HG02642 (cell line): Measurements from ENCODE around the gene ST8SIA4.
A peak's percentile ranks its signal among the peaks of the same experiment; 100 is the strongest.

Experiments
- ATAC-seq: cut with Tn5 transposase; IDR thresholded peaks from one replicate; pipeline ENCODE4 v1.9.1; 2021; ENCODE audit warnings: mild to moderate bottlenecking; ENCODE audit not compliant: unreplicated experiment, poor library complexity

ST8SIA4 gene

DNA sequence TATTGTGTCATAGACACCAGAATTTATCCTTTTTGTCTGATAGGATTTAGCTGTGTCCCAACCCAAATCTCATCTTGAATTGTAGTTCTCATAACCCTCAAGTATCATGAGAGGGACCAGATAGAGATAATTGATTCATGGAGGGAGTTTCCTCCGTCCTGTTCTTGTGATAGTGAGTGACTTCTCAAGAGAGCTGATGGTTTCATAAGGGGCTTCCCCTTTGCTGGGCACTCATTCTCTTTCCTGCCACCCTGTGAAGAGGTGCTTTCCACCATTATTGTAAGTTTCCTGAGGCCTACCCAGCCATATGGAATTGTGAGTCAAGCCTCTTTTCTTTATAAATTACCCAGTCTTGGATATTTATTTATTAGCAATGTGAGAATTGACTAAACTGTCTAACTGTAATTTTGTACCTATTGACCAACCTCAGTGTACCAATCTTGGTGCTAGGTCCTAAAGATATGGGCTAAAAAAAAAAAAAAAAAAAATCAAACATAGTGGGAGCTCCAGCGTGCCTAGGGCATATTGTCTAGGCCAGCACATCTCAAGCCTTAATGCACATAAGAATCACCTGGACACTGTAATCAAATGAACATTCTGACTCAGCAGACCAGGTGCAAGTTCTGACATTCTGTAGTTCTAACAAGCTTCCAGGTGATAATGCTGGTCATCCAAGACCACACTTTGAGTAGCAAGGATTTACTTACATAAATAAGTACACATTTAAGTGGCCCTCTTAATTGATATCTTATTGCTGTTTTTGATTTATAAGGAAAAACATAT lies 30.5 kb downstream of the ST8SIA4 start:
- ATAC-seq = peak; percentile 81

DNA sequence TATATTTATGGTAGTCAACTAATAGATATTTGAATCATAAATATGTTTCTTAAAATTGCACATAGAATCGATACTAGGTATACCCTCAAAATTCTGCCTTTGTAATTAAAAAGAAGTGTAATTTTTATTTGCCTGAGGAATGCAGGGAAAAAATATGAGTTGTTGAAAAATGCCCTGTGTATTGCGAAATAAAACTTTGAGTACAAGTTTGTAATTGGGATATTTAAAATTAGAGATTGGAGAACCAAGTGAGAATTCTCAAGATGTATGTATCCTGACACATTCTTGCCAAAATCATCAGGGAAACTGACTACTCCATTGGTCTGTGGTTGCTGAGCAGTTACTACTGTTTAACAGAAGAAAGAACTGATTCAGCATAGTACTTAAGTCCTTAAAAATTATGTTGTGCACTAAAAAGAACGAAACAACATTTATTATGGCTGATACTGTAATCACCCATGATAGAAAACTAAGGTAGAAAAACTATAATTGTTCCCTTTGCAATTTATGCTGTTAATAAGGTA lies 36.0 kb downstream of the ST8SIA4 start:
- ATAC-seq = no peak

DNA sequence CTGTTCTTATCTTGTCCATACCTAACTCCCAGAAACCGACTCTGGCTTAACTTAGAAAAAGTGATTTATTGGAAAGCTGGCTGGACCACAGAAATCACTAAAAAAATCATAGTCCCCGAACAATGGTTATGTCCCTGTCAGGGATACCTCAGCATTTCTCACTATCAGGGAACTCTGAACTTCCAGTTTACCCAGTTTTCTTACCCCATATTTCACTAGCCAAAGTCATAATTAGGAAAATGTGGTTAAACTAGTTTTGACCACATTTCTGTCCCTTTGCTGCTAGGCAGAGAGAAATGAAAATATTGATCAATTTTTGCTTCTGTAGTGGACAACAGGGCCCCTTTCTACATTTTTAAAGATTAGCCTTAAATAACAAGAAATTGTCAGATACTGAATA lies 38.2 kb downstream of the ST8SIA4 start:
- ATAC-seq = no peak

DNA sequence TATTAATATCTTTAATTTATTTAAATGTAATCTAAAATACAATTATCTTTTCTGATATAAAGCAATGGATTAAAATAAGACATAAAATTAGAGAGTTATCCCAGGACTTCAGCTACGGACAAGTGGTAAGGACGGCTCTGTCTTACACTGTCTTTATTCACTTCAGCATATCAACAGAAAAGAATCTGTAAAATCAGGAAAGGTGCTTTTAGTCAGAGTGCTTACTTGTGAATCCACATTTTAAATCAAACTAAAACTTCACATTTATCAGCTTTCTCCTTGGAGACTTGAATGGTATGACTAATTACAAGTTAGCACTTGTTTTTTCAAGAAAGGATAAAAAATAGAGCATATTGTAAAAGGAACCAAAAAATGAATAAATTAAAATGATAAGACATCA lies 39.3 kb downstream of the ST8SIA4 start:
- ATAC-seq = no peak

DNA sequence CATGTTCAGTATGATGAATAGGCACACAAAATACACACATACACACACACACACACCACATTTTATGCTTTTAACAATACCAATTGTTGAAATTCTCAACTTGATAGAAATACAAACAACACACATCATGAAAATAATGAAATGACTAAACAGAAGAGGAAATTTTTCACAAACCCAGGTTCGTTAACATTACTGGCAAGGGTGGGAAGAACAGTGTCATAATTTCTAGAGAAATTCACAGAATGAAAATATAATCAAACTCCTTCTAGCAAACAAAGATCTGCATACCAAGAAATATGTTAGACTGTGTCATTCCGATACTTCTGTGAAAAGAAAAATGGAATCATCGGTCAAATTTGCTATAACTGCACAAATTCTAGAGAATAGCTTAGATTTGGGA lies 41.9 kb downstream of the ST8SIA4 start:
- ATAC-seq = no peak

DNA sequence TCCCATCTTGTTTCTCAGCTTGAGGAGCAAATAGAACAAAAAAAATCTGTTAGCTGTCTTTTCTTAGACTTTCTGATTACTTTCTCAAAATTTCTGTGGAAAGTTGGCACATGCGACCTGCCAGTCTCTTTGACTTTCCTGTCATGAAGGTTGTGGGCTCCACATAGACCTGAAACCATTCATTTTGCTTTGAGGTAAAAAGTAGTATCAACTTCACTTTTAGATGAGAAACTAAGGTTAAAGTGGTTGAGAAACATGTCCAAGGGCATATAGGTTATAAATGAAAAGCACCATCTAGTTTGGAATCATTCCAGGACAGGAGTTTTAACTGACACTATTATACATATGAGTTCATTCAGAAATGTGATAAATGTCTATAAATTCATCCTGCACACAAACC lies 42.7 kb downstream of the ST8SIA4 start:
- peak; percentile 53 for ATAC-seq

DNA sequence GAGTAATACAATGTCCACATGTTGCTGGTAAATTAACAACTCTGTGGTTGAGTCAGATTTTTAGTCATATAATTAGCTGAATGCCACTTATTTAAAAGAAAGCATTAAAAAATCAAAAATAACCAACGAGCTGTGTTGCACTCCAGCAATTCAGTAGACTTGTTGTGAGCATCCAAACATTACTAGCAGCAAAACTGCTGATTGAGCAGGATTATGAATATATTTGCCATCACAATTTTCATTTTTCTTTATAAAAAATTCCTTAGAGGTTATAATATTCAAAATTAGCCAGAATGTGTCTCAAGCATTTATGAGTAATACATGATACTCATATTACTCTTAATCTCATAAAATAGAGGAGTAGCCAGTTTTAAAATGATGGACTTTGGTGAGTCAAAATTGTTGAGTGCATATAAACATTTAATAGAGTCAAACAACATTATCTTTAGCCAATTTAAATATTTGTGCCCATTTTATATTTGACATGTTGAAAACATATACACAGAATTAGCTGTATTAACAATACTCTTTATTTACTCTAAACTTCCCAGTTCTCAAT lies 44.0 kb downstream of the ST8SIA4 start:
- ATAC-seq = no peak

DNA sequence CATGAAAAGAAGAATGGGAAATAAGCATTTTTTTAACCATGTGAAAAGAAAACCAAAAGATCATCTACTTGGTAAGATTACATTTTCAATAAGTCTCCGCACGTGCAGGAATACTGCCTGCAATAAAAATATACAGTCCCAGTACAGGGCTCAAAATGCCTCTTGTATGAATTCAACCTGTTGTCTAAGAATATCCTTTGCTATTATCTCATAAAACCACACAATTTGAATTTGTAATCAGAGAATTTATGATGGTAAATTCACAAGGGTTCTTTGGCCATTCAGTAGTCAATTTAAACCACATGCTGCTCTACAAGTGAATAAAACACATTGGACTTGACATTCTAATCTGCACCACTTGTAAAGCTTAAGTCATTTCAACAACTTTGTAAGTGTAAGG lies 46.6 kb downstream of the ST8SIA4 start:
- ATAC-seq = no peak

DNA sequence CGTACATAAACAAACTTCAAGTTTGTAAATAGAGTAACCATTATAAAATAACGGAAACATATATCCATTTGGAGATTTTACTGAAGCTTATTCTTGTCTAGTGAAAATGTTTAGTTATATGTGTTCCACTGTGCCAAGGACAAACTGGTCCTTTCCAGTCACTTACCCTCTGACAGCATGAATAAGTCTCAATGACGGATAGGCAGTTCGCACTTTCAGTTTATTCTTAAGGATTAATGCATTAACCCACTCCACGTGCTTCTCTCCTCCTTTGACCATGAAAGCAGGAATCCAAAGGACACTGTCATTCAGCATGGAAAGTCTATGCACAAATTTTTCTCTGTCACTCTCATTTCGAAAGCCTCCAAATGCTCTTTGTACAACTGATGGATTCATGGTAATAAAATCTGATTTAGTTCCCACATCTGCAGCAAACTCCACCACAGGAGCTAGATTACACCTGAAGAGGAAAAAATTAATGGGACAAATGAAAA lies 47.1 kb downstream of the ST8SIA4 start:
- no peak for ATAC-seq

DNA sequence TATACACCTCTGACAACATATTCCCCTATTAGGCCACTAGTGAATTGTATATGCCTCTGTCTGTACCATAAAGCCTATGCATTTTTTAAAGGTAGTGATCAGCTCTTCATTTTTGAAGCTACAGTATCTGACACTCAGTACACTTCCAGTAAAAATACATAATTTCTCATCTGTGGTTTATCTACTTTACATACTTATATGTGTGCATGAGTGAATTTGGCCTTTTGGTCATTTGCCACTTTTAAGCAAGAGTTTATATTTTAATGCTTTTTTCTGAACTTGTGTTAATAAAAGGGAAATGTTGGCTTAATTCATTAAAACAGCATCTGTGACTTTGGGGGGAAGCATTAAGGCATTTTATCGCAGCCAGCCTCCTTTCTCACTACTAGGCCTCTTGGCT lies 47.8 kb downstream of the ST8SIA4 start:
- no peak for ATAC-seq

DNA sequence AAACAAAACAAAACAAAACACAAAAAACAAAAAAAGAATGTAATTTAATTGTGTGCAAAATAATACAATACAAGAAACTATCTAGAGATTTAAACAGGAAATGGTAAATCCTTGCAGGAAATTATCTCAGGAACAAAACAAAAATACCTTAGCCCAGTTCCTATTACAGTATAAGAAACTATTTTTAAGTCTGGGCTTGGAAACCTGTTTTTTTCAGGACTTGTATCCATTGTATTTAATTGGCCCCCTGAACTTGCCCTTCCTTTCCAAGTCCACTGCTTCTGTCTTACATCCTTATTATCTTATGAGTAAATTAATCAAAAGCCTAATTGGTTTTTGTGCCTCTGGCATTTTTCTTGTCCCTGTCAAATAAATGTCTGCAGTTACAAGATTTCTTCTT lies 48.5 kb downstream of the ST8SIA4 start:
- no peak for ATAC-seq

DNA sequence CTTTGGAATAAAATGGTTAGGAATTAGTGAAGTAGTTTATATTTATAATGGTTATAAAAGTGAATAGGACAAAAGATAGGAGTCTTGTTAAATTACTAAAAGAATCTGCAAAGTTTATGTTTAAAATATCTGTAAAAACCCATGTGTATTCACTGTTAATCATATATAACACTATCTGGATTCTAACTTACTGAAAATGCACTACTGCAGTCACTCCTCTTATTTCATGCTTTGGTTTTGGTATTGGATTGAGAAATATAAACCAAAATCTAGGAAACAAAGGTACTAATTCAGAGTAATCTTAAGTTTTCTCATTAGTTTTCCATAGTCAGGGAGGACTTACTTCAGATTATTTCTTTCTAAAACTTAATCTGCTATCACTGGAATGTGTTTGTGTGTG lies 49.5 kb downstream of the ST8SIA4 start:
- no peak for ATAC-seq

DNA sequence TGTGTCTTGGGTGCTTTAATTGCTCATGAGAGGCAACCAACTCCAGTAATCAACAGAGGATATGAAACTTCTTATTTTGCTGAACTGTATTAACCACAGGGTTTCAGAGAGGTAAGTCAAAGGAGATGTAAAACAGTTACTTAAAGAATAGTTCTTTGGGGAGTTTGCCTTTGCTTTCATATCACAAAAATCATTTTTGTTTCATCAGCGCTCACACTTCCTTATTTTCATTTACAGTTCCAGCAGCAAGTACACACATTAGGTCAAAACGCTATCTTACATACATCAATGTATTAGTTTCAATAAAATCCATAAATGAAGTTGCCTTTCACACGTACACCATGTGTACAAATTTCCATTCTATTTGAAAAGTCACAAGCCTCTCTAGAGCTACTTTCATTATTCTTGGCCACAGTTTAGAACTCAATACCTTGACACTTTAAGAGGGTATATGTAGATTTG lies 50.1 kb downstream of the ST8SIA4 start:
- ATAC-seq = peak; percentile 96

DNA sequence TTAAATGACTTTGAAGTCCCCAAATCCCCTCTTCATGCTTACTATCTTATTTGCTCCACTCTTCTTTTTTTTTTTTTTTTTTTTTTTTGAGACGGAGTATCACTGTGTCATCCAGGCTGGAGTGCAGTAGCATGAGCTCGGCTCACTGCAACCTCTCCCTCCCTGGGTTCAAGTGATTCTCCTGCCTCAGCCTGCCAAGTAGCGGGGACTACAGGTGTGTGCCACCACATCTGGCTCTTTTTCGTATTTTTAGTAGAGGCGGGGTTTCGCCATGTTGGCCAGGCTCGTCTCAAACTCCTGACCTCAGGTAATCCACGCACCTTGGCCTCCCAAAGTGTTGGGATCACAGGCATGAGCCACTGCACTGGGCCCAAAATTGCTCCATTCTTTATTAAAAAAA lies 51.0 kb downstream of the ST8SIA4 start:
- ATAC-seq = no peak

DNA sequence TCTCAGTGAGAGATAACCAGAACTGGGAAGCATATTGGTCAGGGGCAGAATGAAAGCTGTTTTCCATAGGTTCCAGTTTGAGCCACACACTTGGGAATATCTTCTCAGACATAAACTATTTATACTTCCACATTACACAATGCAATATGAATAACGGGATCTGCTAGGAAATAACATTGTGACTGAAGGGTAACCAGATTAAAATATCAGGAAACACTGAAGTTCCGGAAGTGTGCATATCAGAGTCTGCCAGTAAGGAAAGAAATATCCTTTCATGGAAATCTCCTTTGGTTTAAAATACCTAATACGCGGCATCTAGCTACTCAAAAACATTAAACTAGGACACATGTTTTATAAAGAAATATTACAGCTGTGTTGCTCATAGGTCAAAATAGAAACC lies 56.3 kb downstream of the ST8SIA4 start:
- ATAC-seq = no peak

DNA sequence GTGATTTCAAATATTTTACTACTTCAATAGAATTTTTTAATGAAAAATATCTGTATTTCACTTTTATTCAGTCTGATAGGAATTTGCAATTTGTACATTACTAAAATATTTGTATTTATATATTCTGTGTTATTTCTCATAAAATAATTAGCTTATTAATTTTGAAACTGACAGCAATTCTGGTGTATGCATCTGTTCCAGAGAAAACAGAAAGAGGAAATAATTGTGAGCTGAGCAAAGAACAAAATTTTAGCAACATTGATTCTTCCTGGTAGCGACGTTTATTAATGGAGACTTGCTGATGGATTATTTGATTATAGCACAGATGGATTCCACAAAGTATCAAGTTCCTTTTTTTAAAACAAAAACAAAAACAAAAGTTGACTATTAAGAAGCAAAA lies 61.0 kb downstream of the ST8SIA4 start:
- no peak for ATAC-seq

DNA sequence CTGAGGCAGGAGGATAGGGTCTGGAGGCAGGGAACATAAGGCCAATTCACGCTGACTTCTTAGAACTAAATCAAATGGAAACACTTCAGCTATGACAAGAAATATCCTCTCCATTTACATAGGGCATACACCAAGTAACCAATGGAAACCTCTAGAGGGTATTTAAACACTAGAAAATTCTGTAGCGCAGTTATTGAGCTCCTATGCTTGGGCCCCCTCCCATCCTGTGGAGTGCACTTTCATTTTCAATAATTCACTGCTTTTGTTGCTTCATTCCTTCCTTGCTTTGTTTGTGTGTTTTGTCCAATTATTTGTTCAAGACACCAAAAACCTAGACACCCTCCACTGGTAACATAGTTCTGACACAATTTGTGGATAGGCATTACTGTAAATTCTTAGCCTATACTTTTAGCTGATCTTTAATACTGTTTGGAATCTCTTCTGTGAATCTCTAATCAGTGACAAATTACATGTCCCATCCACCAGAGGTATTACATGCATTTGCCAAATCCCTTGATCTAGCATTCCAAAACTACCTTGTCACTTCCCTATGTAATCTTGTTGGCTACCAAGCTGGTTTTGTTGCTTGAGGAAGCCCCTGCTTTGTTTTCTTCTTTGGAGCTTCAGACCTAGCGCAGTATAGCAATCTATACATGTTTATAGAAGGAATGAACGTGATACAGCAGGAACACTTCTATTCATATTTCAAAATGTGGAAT lies 61.6 kb downstream of the ST8SIA4 start:
- ATAC-seq = peak; percentile 40

DNA sequence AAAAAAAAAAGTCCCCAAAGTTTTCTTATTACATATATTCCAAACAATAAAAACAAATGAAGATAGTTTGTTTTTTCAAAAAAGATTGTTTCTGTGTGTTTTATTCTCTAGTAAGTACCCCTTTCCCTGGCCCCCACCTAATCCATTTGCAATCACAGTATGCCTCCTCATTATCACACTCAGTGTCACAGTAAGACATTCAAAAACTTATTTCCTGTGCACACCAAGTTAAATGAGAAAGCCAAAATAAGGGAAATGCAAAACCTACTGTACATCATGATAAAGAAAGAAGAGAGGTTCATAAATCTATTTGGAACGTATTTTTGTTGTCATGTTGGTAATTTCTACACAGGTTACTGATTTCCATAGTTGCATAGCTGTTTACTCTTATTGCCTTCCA lies 62.3 kb downstream of the ST8SIA4 start:
- ATAC-seq = peak; percentile 31

DNA sequence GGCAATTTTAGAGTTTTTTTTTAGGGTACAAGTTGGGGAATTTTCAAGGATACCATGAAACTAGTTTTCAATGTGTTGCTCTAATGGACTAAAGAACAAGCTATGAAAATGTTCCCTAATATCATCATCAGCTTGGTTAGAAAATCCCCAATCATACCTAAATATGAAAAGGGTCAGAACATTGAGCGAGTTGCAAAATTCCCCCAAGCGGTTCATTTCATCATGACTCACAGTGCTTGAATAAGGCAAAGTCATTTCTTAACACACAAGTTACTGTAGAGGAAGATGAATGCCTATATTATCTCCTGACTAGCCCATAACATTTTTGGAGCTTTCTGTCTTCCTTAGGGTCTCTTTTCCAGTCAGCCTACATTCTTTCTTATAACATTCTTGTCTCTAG lies 62.7 kb downstream of the ST8SIA4 start:
- peak; percentile 85 for ATAC-seq

DNA sequence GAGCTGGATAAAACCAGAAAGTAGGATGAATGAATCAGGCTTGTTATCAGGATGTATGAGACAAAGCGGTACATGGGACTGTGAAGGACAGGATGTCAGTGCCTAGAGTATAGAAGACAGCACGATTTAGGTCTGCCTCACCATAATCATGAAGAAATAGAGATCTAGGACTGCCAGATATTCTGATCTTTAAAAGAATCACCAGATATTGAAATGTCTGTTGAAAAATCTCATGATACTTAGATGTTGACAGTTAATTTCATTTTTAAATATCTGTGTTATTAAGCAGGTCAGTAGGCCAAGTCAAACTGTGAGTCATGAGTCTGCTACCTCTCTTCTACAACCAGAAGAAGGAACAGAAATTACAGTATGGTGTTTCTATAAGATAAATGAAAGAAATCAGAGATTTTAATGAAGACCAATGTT lies 65.0 kb downstream of the ST8SIA4 start:
- no peak for ATAC-seq

DNA sequence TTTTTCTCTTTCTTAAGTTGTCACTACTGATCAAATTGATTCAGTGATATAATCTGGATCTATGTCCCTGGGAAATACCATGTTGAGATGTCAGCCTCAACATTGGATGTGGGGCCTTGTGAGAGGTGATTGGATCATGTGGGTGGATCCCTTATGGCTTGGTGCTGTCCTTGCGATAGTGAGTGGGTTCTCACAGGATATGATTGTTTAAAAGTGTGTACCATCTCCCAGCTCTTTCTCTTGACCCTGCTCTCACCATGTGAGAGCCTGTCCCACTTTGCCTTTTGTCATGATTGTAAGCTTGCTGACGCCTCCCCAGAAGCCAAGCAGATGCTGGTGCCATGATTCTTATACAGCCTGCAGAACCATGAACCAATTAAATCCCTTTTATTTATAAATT lies 68.6 kb downstream of the ST8SIA4 start:
- no peak for ATAC-seq
